HEK293 (cell line): ENCODE results near the gene UGT1A10.

ENCODE experiments used
- FEZF1 ChIP-seq: fragments of 450-650 bp; formaldehyde crosslinking; IDR thresholded peaks from 2 replicates; pipeline ENCODE4 v1.5.1; 2016; ENCODE audit warnings: missing biosample characterization, missing genetic modification characterization
- KLF16 ChIP-seq: fragments of 450-650 bp; formaldehyde crosslinking; IDR thresholded peaks from 2 replicates; pipeline ENCODE4 v1.5.1; 2017; ENCODE audit warnings: missing biosample characterization, missing genetic modification characterization
- PRDM1 ChIP-seq: fragments of 450-650 bp; formaldehyde crosslinking; IDR thresholded peaks from 2 replicates; pipeline ENCODE4; 2016; ENCODE audit warnings: missing biosample characterization, missing genetic modification characterization
- SP2 ChIP-seq: fragments of 450-650 bp; formaldehyde crosslinking; IDR thresholded peaks from 2 replicates; pipeline ENCODE4 v1.5.1; 2016; ENCODE audit warnings: missing biosample characterization, missing genetic modification characterization
- SP7 ChIP-seq: fragments of 450-650 bp; formaldehyde crosslinking; IDR thresholded peaks from 2 replicates; pipeline ENCODE4 v1.5.1; 2016; ENCODE audit warnings: missing biosample characterization, missing genetic modification characterization
- ZNF23 ChIP-seq: fragments of 450-650 bp; formaldehyde crosslinking; IDR thresholded peaks from 2 replicates; pipeline ENCODE4 v1.5.1; 2016; ENCODE audit warnings: missing biosample characterization, missing genetic modification characterization, borderline replicate concordance
- ZNF311 ChIP-seq: fragments of 450-650 bp; formaldehyde crosslinking; IDR thresholded peaks from 2 replicates; pipeline ENCODE4 v1.5.1; 2017; ENCODE audit warnings: missing biosample characterization, missing genetic modification characterization, borderline replicate concordance
- ZNF549 ChIP-seq: fragments of 450-650 bp; IDR thresholded peaks from 2 replicates; pipeline ENCODE4 v1.5.1; 2018; ENCODE audit warnings: missing biosample characterization, missing genetic modification characterization, mild to moderate bottlenecking, inconsistent platforms, moderate library complexity
- ZNF777 ChIP-seq: fragments of 450-650 bp; formaldehyde crosslinking; IDR thresholded peaks from 2 replicates; pipeline ENCODE4 v1.5.1; 2017; ENCODE audit warnings: missing biosample characterization, missing genetic modification characterization, borderline replicate concordance
- ZSCAN30 ChIP-seq: fragments of 450-650 bp; IDR thresholded peaks from 2 replicates; pipeline ENCODE4 v1.5.1; 2018; ENCODE audit warnings: missing biosample characterization, mild to moderate bottlenecking, missing genetic modification characterization, moderate library complexity
- TF ChIP-seq, protein P1 (sequence below): fragments of 450-650 bp; formaldehyde crosslinking; optimal IDR thresholded peaks from 2 replicates; pipeline ENCODE3; 2016; ENCODE audit warnings: missing biosample characterization, mild to moderate bottlenecking, missing genetic modification characterization
- TF ChIP-seq, protein P2 (sequence below): fragments of 450-650 bp; formaldehyde crosslinking; IDR thresholded peaks from 2 replicates; pipeline ENCODE4 v1.5.1; 2016; ENCODE audit warnings: missing biosample characterization, missing genetic modification characterization
- TF ChIP-seq, protein P3 (sequence below): fragments of 450-650 bp; formaldehyde crosslinking; IDR thresholded peaks from 2 replicates; pipeline ENCODE4 v1.5.1; 2017; ENCODE audit warnings: missing biosample characterization, mild to moderate bottlenecking, missing genetic modification characterization, moderate library complexity
- TF ChIP-seq, protein P4 (sequence below): fragments of 450-650 bp; formaldehyde crosslinking; IDR thresholded peaks from 2 replicates; pipeline ENCODE4 v1.5.1; 2016; ENCODE audit warnings: missing biosample characterization, missing genetic modification characterization

DNA sequence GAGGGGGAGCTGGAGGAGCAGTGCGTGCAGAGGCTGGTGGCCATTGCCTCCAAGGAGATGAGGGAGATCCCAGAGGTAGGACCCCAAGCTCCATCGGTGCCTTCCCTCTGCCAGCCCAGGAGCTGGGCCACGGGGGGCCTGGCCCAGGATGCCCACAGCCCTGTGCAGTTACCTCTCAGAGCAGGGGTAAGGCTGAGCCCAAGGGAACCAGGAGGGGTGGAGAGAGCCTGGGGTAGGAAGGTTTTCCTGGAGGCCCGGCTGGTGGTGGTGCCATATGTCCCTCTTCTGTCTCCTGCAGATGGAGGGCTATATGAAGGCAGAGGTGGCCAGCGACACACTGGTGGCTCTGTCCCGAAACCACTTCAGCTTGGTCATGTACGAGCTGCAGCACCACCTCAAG lies 153.3 kb downstream of the UGT1A10 start:
- TF ChIP-seq, protein P1, sequence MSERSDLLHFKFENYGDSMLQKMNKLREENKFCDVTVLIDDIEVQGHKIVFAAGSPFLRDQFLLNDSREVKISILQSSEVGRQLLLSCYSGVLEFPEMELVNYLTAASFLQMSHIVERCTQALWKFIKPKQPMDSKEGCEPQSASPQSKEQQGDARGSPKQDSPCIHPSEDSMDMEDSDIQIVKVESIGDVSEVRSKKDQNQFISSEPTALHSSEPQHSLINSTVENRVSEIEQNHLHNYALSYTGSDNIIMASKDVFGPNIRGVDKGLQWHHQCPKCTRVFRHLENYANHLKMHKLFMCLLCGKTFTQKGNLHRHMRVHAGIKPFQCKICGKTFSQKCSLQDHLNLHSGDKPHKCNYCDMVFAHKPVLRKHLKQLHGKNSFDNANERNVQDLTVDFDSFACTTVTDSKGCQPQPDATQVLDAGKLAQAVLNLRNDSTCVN, result no peak
- TF ChIP-seq, protein P2, sequence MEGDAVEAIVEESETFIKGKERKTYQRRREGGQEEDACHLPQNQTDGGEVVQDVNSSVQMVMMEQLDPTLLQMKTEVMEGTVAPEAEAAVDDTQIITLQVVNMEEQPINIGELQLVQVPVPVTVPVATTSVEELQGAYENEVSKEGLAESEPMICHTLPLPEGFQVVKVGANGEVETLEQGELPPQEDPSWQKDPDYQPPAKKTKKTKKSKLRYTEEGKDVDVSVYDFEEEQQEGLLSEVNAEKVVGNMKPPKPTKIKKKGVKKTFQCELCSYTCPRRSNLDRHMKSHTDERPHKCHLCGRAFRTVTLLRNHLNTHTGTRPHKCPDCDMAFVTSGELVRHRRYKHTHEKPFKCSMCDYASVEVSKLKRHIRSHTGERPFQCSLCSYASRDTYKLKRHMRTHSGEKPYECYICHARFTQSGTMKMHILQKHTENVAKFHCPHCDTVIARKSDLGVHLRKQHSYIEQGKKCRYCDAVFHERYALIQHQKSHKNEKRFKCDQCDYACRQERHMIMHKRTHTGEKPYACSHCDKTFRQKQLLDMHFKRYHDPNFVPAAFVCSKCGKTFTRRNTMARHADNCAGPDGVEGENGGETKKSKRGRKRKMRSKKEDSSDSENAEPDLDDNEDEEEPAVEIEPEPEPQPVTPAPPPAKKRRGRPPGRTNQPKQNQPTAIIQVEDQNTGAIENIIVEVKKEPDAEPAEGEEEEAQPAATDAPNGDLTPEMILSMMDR (tag by site-specific recombination), result no peak
- TF ChIP-seq ZSCAN30 (tag by site-specific recombination) (no peak), ZNF23 (tag by site-specific recombination) (no peak), PRDM1 (no peak), SP7 (no peak), ZNF777 (no peak), SP2 (no peak), ZNF549 (no peak), FEZF1 (no peak), KLF16 (no peak), ZNF311 (no peak)
- TF ChIP-seq, protein P3, sequence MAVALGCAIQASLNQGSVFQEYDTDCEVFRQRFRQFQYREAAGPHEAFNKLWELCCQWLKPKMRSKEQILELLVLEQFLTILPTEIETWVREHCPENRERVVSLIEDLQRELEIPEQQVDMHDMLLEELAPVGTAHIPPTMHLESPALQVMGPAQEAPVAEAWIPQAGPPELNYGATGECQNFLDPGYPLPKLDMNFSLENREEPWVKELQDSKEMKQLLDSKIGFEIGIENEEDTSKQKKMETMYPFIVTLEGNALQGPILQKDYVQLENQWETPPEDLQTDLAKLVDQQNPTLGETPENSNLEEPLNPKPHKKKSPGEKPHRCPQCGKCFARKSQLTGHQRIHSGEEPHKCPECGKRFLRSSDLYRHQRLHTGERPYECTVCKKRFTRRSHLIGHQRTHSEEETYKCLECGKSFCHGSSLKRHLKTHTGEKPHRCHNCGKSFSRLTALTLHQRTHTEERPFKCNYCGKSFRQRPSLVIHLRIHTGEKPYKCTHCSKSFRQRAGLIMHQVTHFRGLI (tag by site-specific recombination), result no peak
- TF ChIP-seq, protein P4, sequence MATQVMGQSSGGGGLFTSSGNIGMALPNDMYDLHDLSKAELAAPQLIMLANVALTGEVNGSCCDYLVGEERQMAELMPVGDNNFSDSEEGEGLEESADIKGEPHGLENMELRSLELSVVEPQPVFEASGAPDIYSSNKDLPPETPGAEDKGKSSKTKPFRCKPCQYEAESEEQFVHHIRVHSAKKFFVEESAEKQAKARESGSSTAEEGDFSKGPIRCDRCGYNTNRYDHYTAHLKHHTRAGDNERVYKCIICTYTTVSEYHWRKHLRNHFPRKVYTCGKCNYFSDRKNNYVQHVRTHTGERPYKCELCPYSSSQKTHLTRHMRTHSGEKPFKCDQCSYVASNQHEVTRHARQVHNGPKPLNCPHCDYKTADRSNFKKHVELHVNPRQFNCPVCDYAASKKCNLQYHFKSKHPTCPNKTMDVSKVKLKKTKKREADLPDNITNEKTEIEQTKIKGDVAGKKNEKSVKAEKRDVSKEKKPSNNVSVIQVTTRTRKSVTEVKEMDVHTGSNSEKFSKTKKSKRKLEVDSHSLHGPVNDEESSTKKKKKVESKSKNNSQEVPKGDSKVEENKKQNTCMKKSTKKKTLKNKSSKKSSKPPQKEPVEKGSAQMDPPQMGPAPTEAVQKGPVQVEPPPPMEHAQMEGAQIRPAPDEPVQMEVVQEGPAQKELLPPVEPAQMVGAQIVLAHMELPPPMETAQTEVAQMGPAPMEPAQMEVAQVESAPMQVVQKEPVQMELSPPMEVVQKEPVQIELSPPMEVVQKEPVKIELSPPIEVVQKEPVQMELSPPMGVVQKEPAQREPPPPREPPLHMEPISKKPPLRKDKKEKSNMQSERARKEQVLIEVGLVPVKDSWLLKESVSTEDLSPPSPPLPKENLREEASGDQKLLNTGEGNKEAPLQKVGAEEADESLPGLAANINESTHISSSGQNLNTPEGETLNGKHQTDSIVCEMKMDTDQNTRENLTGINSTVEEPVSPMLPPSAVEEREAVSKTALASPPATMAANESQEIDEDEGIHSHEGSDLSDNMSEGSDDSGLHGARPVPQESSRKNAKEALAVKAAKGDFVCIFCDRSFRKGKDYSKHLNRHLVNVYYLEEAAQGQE, result no peak
